ACHN (cell line): Measurements from ENCODE around the gene MAP2K4.
"Not testable (repeated sequence)": the region's sequence is repeated elsewhere in the genome, so short reads cannot be mapped to it uniquely, and the experiment has no call there.

Source experiments
- DNase-seq: peaks from one replicate; pipeline ENCODE4 v3.0.0-alpha.2; 2015
- in situ Hi-C: cut with HindIII; loops from 2 replicates; pipeline ENCODE4 v1.10.0; 2017; ENCODE audit warnings: low sequenced_read_pairs, low pct_ligation_motif_present, low pct_unique_long_range_greater_than_20kb

Gene MAP2K4

DNA sequence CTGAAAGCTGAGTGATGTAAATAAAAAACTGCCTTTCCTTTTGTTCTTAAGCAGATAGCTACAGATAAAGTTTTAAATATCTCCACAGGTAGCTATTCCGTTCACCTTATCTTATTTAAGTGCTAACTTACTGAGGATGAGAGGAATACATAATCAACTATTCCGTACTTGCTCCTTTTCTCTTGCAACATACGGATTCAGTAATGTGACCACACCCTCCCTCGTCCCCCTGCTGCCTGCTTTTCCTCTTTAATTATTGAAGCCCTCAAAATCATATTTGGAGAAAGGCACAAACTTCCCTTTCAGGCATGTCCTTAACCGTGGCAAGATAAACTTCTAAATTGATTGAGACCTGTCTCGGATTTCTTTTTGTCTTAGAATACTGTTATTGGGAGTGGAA, 101.4 kb downstream of the MAP2K4 start:
- no peak for DNase-seq
- in situ Hi-C loops: no loop called here

DNA sequence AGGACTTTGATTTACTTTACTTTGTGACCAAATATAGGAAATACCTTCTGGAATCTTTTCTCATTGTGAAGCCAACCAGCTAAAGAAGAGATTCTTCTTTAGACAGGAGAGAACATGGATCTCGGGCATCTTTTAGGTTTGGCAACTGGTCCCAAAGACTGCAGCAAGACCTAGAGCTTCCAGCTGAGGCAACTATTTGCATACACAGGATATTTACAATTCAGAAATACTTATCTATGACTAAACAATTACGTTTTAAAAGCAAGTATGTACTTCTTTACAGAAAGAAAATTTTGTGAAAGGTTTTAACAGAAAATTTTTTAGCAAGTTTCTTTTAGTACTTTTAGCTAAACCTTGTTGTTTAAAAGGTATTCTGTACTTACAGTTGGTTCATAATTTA, 106.5 kb downstream of the MAP2K4 start:
- in situ Hi-C loops: no loop called here

DNA sequence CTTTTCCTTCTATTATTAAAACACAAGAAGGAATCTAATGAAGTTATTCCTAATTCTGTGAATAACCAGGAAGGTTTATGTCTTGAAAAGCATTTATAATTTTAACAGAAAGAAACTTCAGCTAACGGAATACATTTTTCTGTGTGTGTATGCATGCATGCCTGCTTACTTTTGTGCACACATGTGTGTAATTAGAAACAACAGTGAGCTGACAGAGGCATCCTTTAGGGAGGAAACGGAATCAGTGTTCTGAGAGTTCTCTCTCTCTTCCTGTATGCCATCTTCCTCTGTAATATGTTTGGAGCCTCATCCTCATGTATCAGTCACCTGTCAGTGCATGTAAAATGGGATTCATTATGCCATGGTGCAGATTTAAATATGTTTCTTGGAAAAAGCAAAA, 107.0 kb downstream of the MAP2K4 start:
- DNase-seq: no peak
- in situ Hi-C loops: no loop called here

More for the DNA sequence above, 106.5 kb downstream of the MAP2K4 start:
- no peak for DNase-seq

DNA sequence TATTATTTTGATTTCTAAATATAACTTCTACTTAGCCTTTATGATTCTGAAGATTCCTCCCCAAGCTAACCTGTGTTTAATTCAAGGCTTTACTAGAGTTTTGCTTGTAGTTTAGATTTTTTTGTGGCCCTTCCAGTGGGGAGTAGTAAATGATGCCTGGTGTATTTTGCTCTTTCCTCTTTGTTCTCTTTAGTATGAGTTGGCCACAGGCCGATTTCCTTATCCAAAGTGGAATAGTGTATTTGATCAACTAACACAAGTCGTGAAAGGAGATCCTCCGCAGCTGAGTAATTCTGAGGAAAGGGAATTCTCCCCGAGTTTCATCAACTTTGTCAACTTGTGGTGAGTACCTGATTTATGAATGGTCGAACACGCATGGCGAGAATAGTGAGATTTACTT, 108.3 kb downstream of the MAP2K4 start:
- no peak for DNase-seq
- in situ Hi-C loops: no loop called here

DNA sequence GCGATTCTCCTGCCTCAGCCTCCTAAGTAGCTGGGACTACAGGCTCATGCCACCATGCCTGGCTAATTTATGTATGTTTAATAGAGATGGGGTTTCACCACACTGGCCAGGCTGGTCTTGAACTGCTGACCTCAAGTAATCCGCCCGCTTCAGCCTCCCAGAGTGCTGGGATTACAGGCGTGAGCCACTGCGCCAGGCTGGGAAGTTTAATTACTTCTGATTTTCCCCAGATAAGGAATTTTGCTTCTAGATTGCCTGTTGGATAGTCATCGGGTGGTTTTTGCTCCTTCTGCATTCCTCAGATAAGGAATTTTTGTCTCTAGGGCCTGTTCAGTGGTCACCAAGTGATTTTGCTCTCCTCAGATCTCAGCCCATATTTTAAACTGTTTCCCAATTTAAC, 112.5 kb downstream of the MAP2K4 start:
- DNase-seq: no peak
- in situ Hi-C loops: no loop called here

DNA sequence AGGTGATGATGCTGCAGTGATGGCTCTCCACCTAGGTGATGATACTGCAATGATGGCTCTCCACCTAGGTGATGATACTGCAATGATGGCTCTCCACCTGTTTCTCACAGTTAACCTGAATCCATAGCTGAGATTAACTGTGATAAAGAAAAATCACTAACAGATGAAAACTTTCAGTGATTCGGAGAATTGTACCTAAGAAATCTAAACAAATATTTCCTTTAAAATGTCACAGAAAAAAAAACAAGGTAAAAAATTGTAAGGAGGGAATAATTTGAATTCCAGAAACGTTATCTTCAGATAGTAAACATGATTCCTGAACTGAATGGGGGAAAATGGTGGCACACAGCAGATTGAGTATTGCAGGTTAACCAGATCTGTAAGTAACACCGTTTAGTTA, 113.4 kb downstream of the MAP2K4 start:
- in situ Hi-C loops: no loop called here
- DNase-seq: no peak

DNA sequence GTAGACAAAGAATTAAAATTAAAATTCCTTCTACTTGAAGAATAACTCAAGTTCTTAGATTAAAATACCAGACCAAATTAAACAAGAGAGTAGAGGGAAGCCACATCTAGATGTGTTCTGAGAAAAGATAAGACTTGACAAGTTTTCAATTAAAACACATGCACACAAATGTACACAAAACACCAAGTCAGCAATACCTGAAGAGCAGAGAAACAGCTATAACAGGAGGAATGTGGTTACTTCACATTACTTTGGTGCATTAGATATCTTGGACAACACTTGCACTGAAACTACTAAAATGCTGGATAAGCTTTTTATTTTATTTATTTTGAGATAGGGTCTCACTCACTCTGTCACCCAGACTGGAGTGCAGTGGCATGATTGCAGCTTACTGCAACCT, 113.9 kb downstream of the MAP2K4 start:
- no peak for DNase-seq
- in situ Hi-C loops: no loop called here

DNA sequence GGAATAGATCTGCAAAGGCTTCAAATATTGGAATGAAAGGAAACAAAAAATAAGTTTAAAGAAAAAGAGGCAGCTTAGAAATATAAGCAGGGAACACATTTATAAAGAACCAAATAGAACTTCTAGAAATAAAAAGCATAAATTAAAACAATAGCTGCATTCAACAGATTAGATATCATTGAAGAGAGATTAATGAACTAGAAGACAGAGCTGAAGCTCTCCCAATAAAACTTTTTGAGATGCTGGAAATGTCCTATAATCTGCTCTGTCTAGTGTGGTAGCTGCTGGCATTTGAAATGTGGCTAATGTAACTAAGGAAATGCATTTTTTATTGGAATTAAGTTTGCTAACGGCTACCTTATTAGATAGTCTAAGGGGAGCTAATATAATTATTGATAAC, 115.6 kb downstream of the MAP2K4 start:
- in situ Hi-C loops: no loop called here
- DNase-seq: no peak

DNA sequence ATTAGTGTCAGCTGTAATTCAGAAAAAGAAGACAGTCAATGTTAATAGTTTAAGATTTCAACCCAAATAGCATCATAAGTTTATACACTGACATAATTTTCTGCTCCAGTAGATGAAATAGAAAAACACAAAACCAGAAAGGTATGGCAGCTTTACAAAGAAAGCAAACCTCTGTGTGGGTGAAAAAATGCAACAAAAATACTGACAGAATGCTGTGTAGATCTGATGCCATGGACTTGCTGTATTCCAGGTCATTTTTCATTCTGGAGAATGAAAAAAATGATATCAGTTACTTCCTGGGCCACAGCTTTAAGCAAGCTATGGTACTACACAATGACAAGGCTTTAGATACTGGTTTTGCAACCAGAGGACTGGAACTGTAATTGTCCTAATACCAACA, 116.0 kb downstream of the MAP2K4 start:
- in situ Hi-C loops: no loop called here
- no peak for DNase-seq

DNA sequence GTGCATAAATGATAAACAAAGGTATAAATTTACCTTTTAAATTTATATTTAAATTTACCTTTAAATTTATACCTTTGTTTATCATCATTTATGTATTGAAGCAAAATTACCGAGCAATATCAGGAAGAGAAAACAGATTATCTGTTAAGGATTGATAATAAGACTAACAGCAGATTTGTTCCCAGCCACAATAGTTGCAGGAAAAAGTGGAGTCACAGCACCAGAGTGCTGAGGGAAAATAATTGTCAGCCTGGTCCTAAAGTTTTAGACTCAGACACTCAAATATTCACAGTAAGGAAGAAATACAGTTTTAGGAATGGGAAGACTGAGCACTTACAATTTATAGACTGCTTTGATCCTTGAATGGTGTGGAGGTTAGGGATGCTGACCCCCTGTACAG, 117.2 kb downstream of the MAP2K4 start:
- no peak for DNase-seq

DNA sequence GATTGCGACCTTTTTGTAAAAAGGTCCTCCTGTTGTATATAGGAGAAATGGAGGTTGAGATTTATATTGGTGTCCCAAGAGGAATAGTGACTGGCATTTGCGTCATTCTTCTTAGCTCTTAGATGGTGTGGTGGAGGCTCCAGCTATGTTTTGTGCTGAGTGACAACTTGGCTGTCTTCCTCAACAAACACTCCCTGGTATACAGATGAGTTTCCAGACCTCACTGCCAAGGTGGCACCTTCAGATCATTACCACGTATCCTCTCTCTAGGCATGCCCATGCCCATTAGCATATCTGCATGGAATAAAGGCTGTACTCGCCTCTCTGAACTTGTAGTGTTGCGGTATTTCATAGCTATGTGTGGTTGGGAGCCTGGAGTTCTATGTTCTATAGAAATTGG, 120.0 kb downstream of the MAP2K4 start:
- no peak for DNase-seq
- in situ Hi-C loops: no loop called here

More for the DNA sequence above, 117.2 kb downstream of the MAP2K4 start:
- in situ Hi-C loops: no loop called here

DNA sequence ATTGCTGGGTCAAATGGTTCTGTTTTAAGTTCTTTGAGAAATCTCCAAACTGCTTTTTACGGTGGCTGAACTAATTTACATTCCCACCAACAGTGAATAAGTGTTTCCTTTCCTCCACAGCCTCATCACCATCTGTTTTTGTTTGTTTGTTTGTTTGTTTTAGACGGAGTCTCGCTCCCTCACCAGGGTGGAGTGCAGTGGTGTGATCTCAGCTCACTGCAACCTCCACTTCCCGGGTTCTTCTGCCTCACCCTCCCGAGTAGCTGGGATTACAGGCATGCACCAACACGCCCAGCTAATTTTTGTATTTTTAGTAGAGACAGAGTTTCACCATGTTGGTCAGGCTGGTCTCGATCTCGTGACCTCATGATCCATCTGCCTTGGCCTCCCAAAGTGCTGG, 141.5 kb downstream of the MAP2K4 start:
- in situ Hi-C loops, DNase-seq: not testable (repeated sequence)

DNA sequence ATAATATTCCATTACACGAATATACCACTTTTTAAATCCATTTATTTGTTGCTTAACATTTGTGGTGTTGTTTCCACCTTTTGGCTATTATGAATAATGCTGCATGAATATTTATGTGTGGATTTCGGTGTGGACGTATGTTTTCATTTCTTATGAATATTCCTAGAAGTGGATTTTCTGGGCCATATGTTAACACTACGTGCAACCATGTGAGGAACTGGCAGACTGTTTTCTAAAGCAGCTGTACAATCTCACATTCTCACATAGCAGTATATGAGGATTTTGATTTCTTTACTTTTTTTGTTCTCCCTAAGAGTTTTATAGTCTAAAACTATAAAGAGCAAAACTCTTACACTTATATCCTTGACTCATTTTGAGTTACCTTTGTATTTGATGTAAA, 143.4 kb downstream of the MAP2K4 start:
- no peak for DNase-seq
- in situ Hi-C loops: no loop called here

DNA sequence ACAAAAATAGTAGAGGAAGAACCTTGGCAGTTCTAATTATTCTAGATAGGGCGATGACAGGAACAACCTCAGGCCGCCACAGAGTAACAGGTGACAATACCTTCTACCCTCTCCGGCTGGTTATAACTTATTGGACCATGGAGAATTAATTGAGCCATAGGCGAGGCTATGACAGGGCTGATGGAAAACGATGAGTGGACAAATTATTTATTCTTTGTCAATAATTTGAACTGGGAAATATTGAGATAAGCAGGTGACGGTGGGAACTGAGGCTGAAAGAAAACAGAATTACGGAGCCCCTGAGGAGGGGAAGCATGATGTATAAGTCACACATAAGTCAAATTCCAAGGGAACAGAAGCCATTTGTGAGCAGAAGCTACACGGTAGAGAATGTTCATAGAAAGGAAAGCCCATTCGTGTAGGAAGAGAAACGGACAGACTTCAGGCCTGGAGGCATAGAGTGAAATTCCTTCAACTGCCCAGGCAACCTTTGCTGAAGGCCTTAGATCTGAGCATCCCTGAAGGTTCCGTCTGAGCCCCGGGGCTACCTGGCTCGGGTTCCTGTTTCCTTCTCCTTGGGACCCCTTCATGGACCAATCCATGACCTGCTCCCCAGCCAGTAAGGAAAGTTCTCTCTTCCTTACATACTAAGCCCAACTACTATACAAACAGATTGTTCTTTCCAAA, 158.1 kb downstream of the MAP2K4 start:
- in situ Hi-C loops: no loop called here
- DNase-seq: no peak

DNA sequence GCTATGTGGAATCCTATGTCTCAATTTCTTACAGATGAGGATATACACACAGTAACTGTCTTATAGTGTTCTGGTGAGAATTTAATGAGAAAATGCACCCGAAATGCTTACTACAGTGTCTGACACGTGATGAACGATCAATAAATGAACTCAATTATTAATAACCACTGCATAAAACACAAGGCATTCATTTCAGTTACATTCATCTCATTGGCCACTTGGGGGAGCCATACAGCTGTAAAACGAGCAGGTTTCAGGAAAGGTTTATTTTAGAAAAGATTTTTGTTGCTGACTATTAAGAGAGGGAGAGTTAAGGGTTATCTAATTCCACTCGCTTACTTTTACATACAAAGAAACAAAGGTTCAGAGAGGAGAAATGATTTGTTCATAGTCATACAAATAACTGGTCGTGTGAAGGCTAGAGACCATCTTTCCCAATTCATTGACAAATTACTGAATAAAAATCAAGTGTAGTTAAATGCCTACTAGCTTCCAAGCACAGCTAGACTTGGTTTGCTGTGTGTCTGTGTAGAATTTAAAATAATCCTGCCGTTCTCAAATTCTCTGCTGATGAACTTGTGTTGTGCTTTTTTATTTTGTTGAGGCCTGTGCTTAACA, 160.1 kb downstream of the MAP2K4 start:
- in situ Hi-C loops: no loop called here
- peak; percentile 53 for DNase-seq

DNA sequence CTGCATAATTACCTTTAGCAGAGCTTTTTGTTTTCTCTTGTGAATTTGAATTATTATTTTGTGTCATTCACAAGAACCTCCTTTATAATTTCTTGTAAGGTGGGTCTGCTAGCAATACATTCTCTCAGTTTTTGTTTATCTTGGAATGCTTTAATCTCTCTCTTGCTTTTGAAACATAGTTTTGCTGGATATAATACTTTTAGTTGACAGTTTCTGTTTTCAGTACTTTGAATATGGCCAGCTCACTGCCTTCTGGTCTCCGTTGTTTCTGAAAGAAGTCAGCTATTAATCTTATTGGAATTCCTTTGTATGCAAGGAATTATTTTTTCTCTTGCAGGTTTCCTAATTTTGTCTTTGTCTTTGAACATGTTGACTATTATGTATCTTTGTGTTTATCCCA, 167.0 kb downstream of the MAP2K4 start:
- in situ Hi-C loops: no loop called here
- DNase-seq: no peak

DNA sequence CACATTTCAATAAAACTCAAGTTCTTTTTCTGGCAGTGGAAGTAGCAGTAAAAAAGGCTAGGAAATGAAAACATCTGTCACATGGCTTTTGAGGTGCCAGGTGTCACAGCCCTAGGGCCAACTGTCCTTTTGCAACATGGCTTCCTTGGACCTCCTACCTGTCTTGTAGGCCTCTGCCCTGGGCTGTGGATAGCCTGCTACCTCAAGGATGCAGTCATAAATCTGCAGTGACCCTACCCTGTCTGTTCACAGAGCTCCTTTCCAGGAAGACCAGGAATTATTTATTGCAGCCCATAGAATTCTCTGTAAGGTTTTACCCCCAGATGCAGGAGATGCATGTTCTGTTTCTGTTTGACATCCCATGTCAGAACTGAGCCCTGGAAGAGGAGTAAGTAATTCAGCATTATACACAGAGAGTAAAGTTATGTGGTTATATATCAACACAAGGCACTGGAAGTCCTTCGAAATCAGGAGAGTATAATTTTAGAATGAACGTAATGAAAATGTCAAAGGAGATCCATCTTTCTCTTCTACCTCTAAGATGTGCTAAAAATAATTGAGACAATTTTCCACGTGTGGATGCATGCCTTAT, 172.6 kb downstream of the MAP2K4 start:
- DNase-seq: no peak
- in situ Hi-C loops: no loop called here
